ENCODE measurements around the gene FHL2. TPM values are rescaled to one million over a fixed set of nuclear protein-coding genes. Genes with fewer than 3 reads are reported as not detected.

Gene FHL2
- total and polyA plus RNA-seq, 2 of the 13 experiments (the other 11 are each of a cell fraction or from before 2014, with no cell fraction given), result 1.9 to 74.8 TPM

- TF ChIP-seq NR2F2 (IDR thresholded peaks at IDR 0.05; ENCODE audit: borderline replicate concordance, low read depth), result no peak
- TF ChIP-seq FOXP4 (CRISPR knock-in tag; IDR thresholded peaks at IDR 0.05), result no peak
- no peak for TF ChIP-seq ZNF589 (CRISPR knock-in tag; conservative IDR thresholded peaks at IDR 0.05)
- no peak for TF ChIP-seq ZIK1 (CRISPR knock-in tag; IDR thresholded peaks at IDR 0.05; ENCODE audit: borderline replicate concordance, low read depth)
- TF ChIP-seq IRX3 (CRISPR knock-in tag; IDR thresholded peaks at IDR 0.05; ENCODE audit: borderline replicate concordance, low read depth), result no peak
- no peak for TF ChIP-seq MYPOP (CRISPR knock-in tag; IDR thresholded peaks at IDR 0.05)
- no peak for TF ChIP-seq NFRKB (IDR thresholded peaks at IDR 0.05)
- TF ChIP-seq NFIB (CRISPR knock-in tag; IDR thresholded peaks at IDR 0.05; ENCODE audit: borderline replicate concordance), result no peak
- TF ChIP-seq SYNCRIP (IDR thresholded peaks at IDR 0.05; ENCODE audit: insufficient read depth, low read depth, low read length), result no peak
- TF ChIP-seq ZNF30 (CRISPR knock-in tag; IDR thresholded peaks at IDR 0.05), result no peak
- TF ChIP-seq PRDM10 (CRISPR knock-in tag; IDR thresholded peaks at IDR 0.05; ENCODE audit: low read depth), result no peak
- no peak for TF ChIP-seq SMYD3 (CRISPR knock-in tag; IDR thresholded peaks at IDR 0.05)
- no peak for TF ChIP-seq ZBTB14 (CRISPR knock-in tag; IDR thresholded peaks at IDR 0.05)
- TF ChIP-seq TBL1XR1 (IDR thresholded peaks at IDR 0.05; ENCODE audit: borderline replicate concordance, low read length, partially characterized antibody), result no peak
- TF ChIP-seq ZNF513 (CRISPR knock-in tag; conservative IDR thresholded peaks at IDR 0.05), result no peak
- TF ChIP-seq ZGPAT (CRISPR knock-in tag; IDR thresholded peaks at IDR 0.05), result 0 out of 2 replicates have a peak, but pooled peaks have one; percentile 19
Measured at GRCh38 chr2:105385731-105386540, 12.9 kb downstream of the FHL2 start (continued).

Data from HepG2 (cell line).